Fibroblast of lung (primary cell): ENCODE measurements around the gene NAB1. TPM values are rescaled to one million over a fixed set of nuclear protein-coding genes. Genes with fewer than 3 reads are reported as not detected.

ENCODE experiments used
- DNase-seq, 2 donors: peaks; one replicate each; pipeline versions ENCODE4 v3.0.0 to v3.0.0-alpha.2; 2010; ENCODE audit warnings: low read depth in 2 of 2
- H2AFZ ChIP-seq: 2 replicates; pipeline ENCODE4 v1.5.1; 2012; ENCODE audit warnings: low read length, control low read depth, inconsistent platforms
- H3K27ac ChIP-seq: 2 replicates; pipeline ENCODE4 v1.5.1; 2011; ENCODE audit warnings: low read length, control low read depth; ENCODE audit not compliant: insufficient read depth
- H3K27me3 ChIP-seq: 2 replicates; pipeline ENCODE4 v1.5.1; 2011; ENCODE audit warnings: mild to moderate bottlenecking, low read length; ENCODE audit not compliant: control insufficient read depth, insufficient read depth
- H3K36me3 ChIP-seq: 2 replicates; pipeline ENCODE4 v1.5.1; 2011; ENCODE audit warnings: low read length; ENCODE audit not compliant: control insufficient read depth, insufficient read depth
- H3K4me1 ChIP-seq: 2 replicates; pipeline ENCODE4 v1.5.1; 2011; ENCODE audit warnings: low read length; ENCODE audit not compliant: control insufficient read depth, insufficient read depth; ENCODE audit errors: extremely low read depth
- H3K4me2 ChIP-seq: 2 replicates; pipeline ENCODE4 v1.5.1; 2011; ENCODE audit warnings: low read length, control low read depth; ENCODE audit not compliant: insufficient read depth; ENCODE audit errors: extremely low read depth
- H3K4me3 ChIP-seq, 4 experiments: fragments of 200-600 bp in 1 of 4; sonication (generic) in 1 of 4; replicated peaks in 1 of 4; 2 replicates each; pipeline ENCODE4 v1.5.1; 2011 to 2016; ENCODE audit warnings: low read length in 4 of 4, low read depth in 3 of 4, mild to moderate bottlenecking in 3 of 4, control low read depth in 2 of 4, inconsistent platforms in 1 of 4, mixed read lengths in 1 of 4; ENCODE audit not compliant: insufficient read depth in 1 of 4; ENCODE audit errors: control extremely low read depth in 1 of 4
- H3K79me2 ChIP-seq: 2 replicates; pipeline ENCODE4 v1.5.1; 2012; ENCODE audit warnings: mild to moderate bottlenecking, low read length, inconsistent platforms; ENCODE audit not compliant: control insufficient read depth, insufficient read depth
- H3K9ac ChIP-seq: 2 replicates; pipeline ENCODE4 v1.5.1; 2011; ENCODE audit warnings: mild to moderate bottlenecking, low read length, control low read depth; ENCODE audit not compliant: insufficient read depth
- H3K9me3 ChIP-seq: 2 replicates; pipeline ENCODE4 v1.5.1; 2012; ENCODE audit warnings: low read depth, low read length; ENCODE audit not compliant: control insufficient read depth, insufficient read depth
- H4K20me1 ChIP-seq: 2 replicates; pipeline ENCODE4 v1.5.1; 2011; ENCODE audit warnings: low read length; ENCODE audit not compliant: control insufficient read depth, insufficient read depth; ENCODE audit errors: extremely low read depth
- EZH2 ChIP-seq: IDR thresholded peaks from 2 replicates; pipeline ENCODE4 v1.5.1; 2012; ENCODE audit warnings: low read length, control low read depth, mild to moderate bottlenecking; ENCODE audit errors: missing control alignments
- polyA plus RNA-seq, 2 donors: library from polyadenylated mRNA; depleted of rRNA in 1 of 2; stranded (reverse) in 1 of 2; unstranded in 1 of 2; fragments of >200 nt; gene quantifications; 2 replicates each; pipeline ENCODE4 v1.2.1, GENCODE V29; 2011 to 2012; ENCODE audit warnings: missing spikeins in 1 of 2
- total RNA-seq: library from RNA; depleted of rRNA; stranded (reverse); fragments of >200 nt; gene quantifications from 2 replicates; pipeline ENCODE4 v1.2.1, GENCODE V29; 2014
- TF ChIP-seq, protein P1 (sequence below), 2 donors: IDR thresholded peaks in 1 of 2; conservative IDR thresholded peaks in 1 of 2; 1 replicate in 1 of 2; 2 replicates in 1 of 2; pipeline ENCODE4 v1.5.1; 2011 to 2012; ENCODE audit warnings: low read length in 2 of 2, control low read depth in 1 of 2, inconsistent platforms in 1 of 2, low read depth in 1 of 2, mild to moderate bottlenecking in 1 of 2

Gene NAB1
- total and polyA plus RNA-seq, 2 donors (not counting 1 experiment from before 2014, with no cell fraction given) = 18.3 to 46.6 TPM

GRCh38 chr2:190663839-190664238, 15.0 kb downstream of the NAB1 start:
- H3K4me2 ChIP-seq = no peak overlapping the region
- TF ChIP-seq EZH2 = no peak
- TF ChIP-seq, protein P1, sequence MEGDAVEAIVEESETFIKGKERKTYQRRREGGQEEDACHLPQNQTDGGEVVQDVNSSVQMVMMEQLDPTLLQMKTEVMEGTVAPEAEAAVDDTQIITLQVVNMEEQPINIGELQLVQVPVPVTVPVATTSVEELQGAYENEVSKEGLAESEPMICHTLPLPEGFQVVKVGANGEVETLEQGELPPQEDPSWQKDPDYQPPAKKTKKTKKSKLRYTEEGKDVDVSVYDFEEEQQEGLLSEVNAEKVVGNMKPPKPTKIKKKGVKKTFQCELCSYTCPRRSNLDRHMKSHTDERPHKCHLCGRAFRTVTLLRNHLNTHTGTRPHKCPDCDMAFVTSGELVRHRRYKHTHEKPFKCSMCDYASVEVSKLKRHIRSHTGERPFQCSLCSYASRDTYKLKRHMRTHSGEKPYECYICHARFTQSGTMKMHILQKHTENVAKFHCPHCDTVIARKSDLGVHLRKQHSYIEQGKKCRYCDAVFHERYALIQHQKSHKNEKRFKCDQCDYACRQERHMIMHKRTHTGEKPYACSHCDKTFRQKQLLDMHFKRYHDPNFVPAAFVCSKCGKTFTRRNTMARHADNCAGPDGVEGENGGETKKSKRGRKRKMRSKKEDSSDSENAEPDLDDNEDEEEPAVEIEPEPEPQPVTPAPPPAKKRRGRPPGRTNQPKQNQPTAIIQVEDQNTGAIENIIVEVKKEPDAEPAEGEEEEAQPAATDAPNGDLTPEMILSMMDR (conservative IDR thresholded peaks at IDR 0.05 in 1 of 2, IDR thresholded peaks at IDR 0.05 in 1 of 2; ENCODE audit: low read depth in 1 of 2, low read length in 2 of 2) = no peak
- H2AFZ ChIP-seq = no peak overlapping the region
- DNase-seq = peak in 1 of 2 donors; percentile 34
- H3K36me3 ChIP-seq = no peaks in the 10 kb centered on the region
- no peaks in the 10 kb centered on the region for H4K20me1 ChIP-seq
- no peaks in the 10 kb centered on the region for H3K27me3 ChIP-seq
- H3K27ac ChIP-seq = no peak overlapping the region
- no peaks in the 10 kb centered on the region for H3K9me3 ChIP-seq
- no peak overlapping the region for H3K4me3 ChIP-seq
- H3K79me2 ChIP-seq = no peaks in the 10 kb centered on the region
- H3K9ac ChIP-seq = no peak overlapping the region
- H3K4me1 ChIP-seq = no peaks in the 10 kb centered on the region

DNA sequence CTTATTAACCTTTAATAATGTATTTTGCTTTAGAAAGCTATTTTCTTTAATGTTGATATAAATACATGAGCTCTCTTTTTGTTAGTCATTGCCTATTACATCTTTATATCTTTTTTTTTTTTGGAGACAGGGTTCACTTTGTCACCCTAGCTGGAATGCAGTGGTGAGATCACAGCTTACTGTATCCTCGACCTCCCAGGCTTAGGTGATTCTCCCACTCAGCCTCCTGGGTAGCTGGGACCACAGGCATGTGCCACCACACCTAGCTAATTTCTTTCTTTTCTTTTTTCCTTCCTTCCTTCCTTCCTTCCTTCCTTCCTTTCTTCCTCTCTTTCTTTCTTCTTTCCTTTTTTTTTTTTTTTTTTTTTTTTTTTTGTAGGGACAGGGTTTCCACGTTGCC, 15.4 kb downstream of the NAB1 start:
- no peaks in the 10 kb centered on the region for H4K20me1 ChIP-seq
- no peak overlapping the region for H2AFZ ChIP-seq
- no peak overlapping the region for H3K4me2 ChIP-seq
- no peak overlapping the region for H3K4me3 ChIP-seq
- TF ChIP-seq EZH2 = no peak
- TF ChIP-seq, protein P1 (conservative IDR thresholded peaks at IDR 0.05 in 1 of 2, IDR thresholded peaks at IDR 0.05 in 1 of 2; ENCODE audit: low read depth in 1 of 2, low read length in 2 of 2) = no peak
- H3K27me3 ChIP-seq = no peaks in the 10 kb centered on the region
- H3K9ac ChIP-seq = no peak overlapping the region
- H3K79me2 ChIP-seq = no peaks in the 10 kb centered on the region
- no peaks in the 10 kb centered on the region for H3K4me1 ChIP-seq
- DNase-seq = peak in 1 of 2 donors; percentile 83
- no peaks in the 10 kb centered on the region for H3K9me3 ChIP-seq
- no peak overlapping the region for H3K27ac ChIP-seq
- H3K36me3 ChIP-seq = no peaks in the 10 kb centered on the region

- Histone ChIP-seq H3K27ac (no peak overlapping the region), H3K27me3 (no peaks in the 10 kb centered on the region), H3K9me3 (no peaks in the 10 kb centered on the region), H4K20me1 (no peaks in the 10 kb centered on the region), H3K4me2 (no peak overlapping the region), H3K4me3 (no peak overlapping the region), H2AFZ (no peak overlapping the region), H3K4me1 (no peaks in the 10 kb centered on the region), H3K79me2 (no peaks in the 10 kb centered on the region), H3K9ac (no peak overlapping the region), H3K36me3 (no peaks in the 10 kb centered on the region)
- no peak for DNase-seq
- TF ChIP-seq, protein P1 (conservative IDR thresholded peaks at IDR 0.05 in 1 of 2, IDR thresholded peaks at IDR 0.05 in 1 of 2; ENCODE audit: low read depth in 1 of 2, low read length in 2 of 2) = no peak
- no peak for TF ChIP-seq EZH2
Measured at GRCh38 chr2:190666895-190667294, 18.0 kb downstream of the NAB1 start.
